ES-I3 (cell line): ENCODE measurements around the gene CREBBP.

Source experiments
- H3K36me3 ChIP-seq: 2 replicates; pipeline ENCODE4 v1.6.1; 2013; ENCODE audit warnings: mild to moderate bottlenecking, low read length, control low read depth, moderate library complexity; ENCODE audit not compliant: insufficient read depth
- H3K4me1 ChIP-seq: 2 replicates; pipeline ENCODE4 v1.6.1; 2013; ENCODE audit warnings: mild to moderate bottlenecking, control low read depth, low read length; ENCODE audit not compliant: insufficient read depth
- H3K9ac ChIP-seq: 2 replicates; pipeline ENCODE4 v1.6.1; 2013; ENCODE audit warnings: low read depth, mild to moderate bottlenecking, low read length, moderate library complexity
- H3K9me3 ChIP-seq: 2 replicates; pipeline ENCODE4 v1.6.1; 2013; ENCODE audit warnings: mild to moderate bottlenecking, low read length, moderate library complexity; ENCODE audit not compliant: control insufficient read depth, insufficient read depth

CREBBP gene

DNA sequence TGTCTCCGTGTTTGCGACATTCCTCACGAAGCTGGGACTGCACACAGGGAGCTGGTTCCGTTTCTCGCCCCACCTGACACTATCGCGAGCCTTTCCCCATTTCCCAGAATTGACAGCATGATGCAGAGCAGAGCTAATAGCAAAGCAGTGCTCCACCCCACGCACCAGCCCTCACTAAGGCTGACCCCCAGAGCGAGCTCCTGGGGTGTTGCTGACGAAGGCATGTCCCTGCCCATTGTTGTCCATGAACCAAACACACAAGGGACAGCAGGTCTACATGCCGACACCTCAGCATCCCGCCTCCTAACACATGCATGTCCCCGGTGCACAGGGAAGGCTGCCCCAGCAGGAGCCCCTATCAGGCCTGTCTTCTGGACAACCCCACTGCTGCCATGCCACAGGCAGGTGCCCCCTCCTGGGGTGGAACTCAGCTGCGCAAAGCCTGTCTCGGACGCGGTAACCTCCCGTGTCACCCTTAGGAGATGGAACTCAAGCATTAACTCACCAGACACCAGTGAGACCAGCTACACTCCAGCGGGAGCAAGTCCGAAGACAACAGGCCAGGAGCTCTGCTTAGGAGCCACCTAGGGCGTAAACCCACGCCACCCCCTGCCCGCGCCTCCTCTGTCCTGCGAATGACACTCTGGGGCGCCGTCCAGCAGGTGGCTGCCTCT is 146.3 kb downstream of the CREBBP start:
- Histone ChIP-seq H3K36me3 (peaks cover 18% of the 10 kb centered on the region), H3K9ac (no peak overlapping the region), H3K4me1 (no peaks in the 10 kb centered on the region), H3K9me3 (no peaks in the 10 kb centered on the region)

DNA sequence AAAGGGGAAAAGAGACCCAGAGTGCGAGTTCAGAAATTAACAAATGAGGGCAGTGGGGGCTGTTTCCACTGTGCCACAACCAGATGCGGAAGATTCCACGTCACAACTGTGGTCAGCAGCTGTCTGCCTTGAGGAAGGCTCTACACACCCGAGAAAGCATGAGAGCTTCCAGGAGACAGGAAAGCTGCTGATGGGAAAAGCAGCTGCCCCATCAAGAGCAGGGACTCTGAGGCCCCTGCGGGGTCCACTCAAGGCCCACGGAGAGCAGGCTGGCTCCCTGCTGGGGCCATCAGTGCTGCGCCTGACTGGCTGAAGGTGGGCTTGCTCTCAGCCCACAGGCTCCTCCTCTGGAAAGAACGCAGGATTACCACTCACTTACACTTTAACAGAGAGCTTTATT is 148.3 kb downstream of the CREBBP start:
- no peak overlapping the region for H3K9ac ChIP-seq
- H3K36me3 ChIP-seq = peaks cover 23% of the 10 kb centered on the region
- no peaks in the 10 kb centered on the region for H3K9me3 ChIP-seq
- no peaks in the 10 kb centered on the region for H3K4me1 ChIP-seq

DNA sequence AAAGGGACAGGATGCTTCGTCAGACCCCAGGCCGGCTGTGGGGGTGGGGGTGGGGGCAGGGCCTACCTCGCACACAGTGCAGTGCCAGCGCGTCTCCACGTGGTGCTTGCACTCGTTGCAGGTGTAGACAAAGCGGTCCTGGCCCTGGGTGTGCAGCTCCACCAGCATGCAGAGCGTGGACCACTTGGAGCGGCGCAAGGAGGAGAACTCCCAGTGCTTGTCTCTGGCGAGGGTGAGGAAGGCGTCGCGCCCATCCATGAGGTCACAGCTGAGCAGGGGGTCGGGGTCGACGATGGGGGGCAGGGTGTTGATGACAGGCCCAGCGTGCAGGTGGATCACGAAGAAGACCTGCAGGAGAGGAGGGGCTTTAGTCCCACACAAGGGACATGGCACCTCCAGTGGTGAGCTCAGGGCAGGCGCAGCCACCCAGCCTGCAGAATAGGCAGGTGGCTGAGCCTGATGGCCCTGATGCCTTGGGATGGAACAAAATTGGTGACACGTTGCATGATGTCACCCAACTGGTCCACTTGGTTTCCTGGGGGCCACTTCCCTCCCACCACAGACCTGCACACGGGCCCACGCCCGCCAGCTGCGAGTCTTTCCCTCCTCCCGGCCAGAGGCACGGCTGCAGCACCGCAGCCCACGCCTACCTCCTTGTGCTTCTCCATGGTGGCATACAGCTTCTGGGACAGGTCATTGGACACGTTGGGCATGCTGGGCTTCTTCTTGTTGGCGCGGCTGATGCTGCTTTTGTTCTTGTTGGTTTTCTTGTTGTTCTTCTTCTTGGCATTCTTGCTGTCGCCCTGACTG is 149.2 kb downstream of the CREBBP start:
- H3K9ac ChIP-seq = no peak overlapping the region
- H3K4me1 ChIP-seq = no peaks in the 10 kb centered on the region
- peaks cover 15% of the 10 kb centered on the region for H3K36me3 ChIP-seq
- H3K9me3 ChIP-seq = no peaks in the 10 kb centered on the region

DNA sequence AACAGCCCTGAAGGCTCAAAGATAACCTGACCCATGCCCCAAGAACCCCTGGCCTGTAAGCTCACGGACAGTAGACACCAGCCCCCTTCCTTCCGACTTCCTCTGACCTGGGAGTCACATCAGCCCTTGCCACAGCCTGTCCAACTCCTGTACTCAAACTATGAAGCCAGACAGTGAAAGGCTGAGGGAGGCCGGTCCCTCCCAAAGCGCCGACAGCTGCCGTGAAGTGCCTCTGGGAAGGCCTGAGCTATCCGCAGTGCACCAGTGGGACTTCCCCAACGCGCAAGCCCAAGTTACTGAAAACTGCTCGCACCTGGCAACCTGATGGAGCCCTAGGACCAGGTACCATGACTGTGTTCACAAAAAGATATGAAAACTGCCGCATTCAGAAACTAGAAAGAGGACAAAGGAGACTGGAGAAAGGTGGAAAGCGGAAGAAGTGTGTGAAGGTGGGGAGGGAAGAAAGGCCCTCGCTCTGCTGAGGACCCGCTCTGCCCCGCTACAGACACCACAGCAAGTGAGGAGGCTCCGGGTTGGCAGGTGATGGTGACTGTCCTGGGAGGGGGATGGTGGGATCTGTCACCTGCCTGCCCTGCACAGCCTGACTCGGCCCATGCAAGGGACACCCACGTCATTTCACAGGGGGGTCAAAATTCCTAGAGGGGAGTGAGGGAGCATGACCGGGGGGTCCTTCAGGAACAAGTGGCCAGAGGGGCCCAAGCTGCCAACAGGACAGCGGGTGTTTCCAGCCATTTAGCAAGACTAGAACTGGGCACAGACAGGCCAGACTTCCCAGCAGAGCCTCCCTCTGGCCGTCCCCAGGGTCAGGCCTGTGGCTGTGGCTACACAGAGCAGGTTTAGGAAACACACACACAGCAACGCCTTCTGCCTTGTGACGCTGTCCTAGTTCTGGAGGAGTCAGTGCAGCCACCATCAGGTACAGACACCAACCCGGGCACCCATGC is 150.1 kb downstream of the CREBBP start:
- H3K36me3 ChIP-seq = peaks cover 15% of the 10 kb centered on the region
- no peak overlapping the region for H3K9ac ChIP-seq
- no peaks in the 10 kb centered on the region for H3K9me3 ChIP-seq
- no peaks in the 10 kb centered on the region for H3K4me1 ChIP-seq

DNA sequence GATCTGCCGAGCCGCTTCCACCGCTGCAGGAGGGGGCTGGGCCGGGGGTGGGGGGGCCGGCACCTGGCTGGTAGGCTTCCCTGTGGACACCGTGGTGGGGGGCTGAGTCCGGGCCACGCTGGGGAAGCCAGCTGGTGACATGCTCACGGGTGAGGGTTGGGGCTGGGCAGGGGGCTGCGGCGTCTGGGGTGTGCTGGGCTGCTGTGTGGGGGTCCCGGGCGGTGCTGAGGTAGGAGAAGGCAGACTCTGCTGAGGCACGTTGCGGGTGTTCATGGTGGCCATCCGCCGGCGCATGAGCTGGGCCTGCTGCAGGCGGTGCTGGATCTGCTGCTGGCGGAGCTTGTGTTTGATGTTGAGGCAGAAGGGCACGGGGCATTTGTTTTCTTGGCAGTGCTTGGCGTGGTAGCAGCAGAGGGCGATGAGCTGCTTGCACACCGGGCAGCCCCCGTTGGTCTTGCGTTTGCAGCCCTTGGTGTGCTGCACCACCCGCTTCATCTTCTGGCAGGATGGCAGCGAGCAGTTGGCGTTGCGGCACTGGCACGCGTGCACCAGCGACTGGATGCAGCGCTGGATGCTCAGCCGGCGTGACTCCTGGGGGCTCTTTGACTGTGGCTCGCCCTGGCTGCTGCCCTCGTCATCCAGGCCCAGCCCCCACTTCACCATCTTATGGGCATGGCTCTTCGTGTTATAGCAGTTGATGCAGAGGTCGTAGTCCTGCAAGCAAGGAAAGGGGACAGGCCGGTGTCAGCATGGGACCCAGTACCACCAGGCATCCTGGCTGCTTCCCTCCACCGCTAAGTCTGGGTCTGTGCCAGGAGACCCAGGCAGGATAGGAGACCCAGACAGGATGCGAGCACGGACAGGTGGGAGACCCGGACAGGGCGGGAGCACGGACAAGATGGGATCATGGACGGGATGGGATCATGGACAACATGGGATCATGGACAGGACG is 151.1 kb downstream of the CREBBP start:
- peaks cover 12% of the 10 kb centered on the region for H3K36me3 ChIP-seq
- H3K9me3 ChIP-seq = no peaks in the 10 kb centered on the region
- H3K9ac ChIP-seq = no peak overlapping the region
- H3K4me1 ChIP-seq = no peaks in the 10 kb centered on the region

DNA sequence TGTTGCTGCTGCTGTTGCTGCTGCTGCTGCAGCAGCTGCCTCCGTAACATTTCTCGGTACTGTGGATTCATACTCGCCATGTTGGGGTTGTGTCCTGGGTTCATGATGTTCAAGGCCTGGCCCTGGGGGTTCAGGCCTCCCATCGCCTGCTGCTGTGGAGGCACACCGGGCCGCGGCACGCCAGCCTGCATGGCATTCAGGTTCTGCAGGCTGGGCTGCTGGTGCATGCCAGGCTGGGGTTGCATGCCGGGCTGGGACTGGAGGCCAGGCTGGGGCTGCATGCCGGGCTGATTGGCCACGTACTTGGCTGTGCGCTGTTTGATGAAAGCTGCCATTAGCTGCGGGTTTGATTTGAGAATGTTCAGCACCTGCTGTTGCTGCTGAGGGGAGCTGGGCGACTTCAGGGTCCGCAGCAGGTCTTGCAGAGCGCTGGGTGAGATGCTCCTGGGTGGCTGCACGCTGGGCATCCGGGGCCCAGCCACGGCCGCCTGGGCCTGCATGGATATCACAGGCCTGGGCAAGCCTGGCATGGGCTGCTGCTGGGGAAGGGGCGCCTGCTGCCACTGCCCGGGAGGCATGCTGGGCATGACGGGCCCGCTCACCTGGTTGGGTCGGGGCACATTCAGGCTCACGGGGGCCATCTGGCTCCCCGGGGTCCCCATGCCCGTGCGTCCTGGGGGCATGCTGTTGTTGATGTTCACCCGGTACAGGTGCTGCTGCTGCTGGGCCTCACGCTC is 151.9 kb downstream of the CREBBP start:
- Histone ChIP-seq H3K9me3 (no peaks in the 10 kb centered on the region), H3K4me1 (no peaks in the 10 kb centered on the region), H3K36me3 (peaks cover 12% of the 10 kb centered on the region), H3K9ac (no peak overlapping the region)

DNA sequence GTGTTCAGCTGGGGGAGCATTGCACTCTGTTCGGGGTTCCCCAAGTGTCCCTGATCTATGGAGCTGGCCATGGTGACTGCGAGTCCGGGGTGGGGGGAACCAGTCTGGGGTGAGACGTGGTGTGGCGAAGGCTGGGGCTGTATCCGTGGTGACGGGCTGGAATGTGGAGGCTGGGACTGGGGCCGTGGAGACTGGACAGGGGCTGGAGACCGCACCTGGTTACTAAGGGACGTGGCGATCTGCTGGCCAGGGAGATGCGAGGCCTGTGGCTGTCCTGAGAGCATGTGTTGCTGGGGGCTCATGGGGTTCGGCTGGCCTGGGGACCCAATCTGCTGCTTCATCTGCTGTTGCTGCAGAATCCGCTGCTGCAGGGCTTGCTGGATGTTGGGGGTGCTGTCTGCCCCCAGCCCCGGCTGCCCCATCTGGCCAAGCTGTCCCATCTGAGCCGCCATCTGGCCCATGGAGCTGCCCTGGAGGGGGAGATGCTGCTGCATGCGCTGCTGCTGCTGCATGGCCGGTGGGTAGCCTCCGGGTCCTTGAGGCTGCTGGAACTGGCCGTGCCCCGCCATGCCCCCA is 152.6 kb downstream of the CREBBP start:
- Histone ChIP-seq H3K36me3 (peaks cover 12% of the 10 kb centered on the region), H3K9ac (no peak overlapping the region), H3K4me1 (no peaks in the 10 kb centered on the region), H3K9me3 (no peaks in the 10 kb centered on the region)

DNA sequence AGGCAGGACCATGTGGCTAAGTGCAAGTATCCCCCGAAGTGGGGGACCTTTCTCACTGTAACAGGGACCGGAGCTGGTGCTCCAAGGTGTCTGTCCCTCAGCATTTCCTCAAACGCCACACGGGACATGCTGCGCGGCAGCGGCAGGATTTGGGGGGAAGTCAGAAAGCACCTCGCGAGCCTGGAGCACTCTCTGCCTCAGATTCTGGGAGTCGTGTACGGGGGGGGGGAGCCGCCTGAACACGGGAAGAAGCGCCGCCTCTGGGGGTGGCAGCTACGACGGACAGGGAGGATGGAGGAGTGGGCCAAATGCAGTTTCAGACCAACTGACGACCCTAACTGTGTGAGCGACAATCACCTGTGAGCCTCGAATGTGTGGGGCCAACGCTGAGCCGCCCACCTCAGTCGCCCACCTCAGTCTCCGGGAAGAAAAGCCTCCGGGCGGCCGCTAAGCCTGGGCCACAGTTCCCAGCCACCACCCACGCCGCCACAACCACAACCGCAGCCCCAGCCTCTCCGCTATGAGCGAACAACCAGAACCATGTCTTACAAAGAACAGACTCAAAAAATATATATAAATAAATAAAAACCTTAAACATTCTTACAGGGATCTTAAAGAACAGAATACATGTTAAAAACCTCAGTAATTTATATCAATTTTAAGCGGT is 154.4 kb downstream of the CREBBP start:
- Histone ChIP-seq H3K9ac (no peak overlapping the region), H3K36me3 (peaks cover 12% of the 10 kb centered on the region), H3K4me1 (no peaks in the 10 kb centered on the region), H3K9me3 (no peaks in the 10 kb centered on the region)

DNA sequence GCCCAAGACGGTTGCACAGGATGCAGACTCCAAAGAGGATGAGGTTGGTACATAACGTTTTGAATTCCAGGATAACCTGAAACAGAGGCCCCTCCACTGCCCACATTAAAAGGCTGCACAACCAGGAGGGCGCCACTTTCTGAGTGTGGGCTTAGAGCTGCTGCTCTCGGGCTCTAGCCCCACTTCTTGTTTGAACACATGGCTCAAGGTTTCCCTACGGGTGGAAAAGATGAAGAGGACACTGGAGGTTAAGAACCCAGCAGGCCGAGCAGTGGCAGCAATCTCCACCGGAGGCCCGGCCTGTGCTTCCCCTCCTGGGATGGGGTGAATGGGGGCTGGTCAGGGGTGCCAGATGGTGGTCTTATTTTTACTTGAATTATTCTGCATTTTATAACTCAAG is 155.2 kb downstream of the CREBBP start:
- Histone ChIP-seq H3K4me1 (no peaks in the 10 kb centered on the region), H3K9ac (no peak overlapping the region), H3K36me3 (peaks cover 12% of the 10 kb centered on the region), H3K9me3 (no peaks in the 10 kb centered on the region)

DNA sequence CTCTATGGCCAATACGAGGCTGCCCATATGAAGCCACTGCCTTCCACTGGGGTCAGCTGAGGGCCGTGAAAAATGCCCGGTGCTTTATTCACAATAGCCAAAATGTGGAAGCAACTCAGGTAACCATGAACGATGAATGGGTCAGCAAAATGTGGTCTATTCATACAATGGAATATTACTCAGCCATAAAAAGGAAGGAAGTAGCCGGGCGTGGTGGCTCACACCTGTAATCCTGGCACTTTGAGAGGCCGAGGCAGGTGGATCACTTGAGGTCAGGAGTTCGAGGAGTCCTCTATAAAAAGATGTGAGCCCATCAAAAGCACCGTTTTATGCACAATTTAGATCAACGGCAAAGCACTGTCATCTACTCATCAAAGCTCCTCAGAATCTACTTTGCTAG is 158.0 kb downstream of the CREBBP start:
- Histone ChIP-seq H3K9ac (no peak overlapping the region), H3K36me3 (peaks cover under 1% of the 10 kb centered on the region; the same call in 1 of the 2 replicates), H3K4me1 (no peaks in the 10 kb centered on the region), H3K9me3 (no peaks in the 10 kb centered on the region)

DNA sequence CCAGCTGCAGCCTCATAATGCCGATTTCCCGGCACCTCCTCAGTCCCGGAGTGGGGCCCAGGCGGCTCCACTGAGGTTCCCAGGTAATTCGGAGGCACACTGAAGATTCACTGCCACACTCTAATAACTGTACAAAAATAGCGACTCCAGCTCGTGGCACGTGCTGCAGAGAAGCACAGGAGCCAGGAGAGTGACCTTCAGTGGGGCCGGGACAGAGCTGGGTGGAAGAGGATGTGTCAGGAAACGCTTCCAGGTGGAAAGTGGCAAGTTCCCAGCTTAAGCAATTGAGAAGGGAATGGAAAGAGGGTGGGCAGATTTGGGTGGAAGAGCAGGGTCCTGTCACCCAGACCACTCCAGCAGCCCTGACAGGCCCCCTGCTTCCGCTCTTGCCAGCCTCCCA is 160.1 kb downstream of the CREBBP start:
- Histone ChIP-seq H3K4me1 (no peaks in the 10 kb centered on the region), H3K9ac (no peak overlapping the region), H3K9me3 (no peaks in the 10 kb centered on the region), H3K36me3 (no peaks in the 10 kb centered on the region)

DNA sequence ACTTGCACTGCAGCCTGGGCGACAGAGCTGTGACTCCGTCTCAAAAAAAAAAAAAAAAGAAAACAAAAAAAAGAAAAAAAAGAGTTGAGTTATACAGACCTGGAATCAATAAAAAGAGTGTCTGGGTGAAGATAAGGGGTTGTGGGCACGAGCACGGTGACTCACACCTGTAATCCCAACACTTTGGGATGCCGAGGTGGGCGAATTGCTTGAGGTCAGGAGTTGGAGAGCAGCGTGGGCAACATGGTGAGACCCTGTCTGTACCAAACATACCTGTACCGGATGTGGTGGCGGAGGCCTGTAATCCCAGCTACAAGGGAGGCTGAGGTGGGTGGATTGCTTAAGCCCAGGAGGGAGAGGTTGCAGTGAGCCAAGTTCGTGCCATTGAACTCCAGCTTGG is 161.9 kb downstream of the CREBBP start:
- Histone ChIP-seq H3K36me3 (no peaks in the 10 kb centered on the region), H3K9ac (no peak overlapping the region), H3K9me3 (no peaks in the 10 kb centered on the region)

More for the DNA sequence above, 161.9 kb downstream of the CREBBP start:
- H3K4me1 ChIP-seq = no peaks in the 10 kb centered on the region
